HG02973 (cell line): ENCODE measurements around the gene SPATC1L.

Experiments used
- ATAC-seq: cut with Tn5 transposase; IDR thresholded peaks from one replicate; pipeline ENCODE4 v1.9.1; 2021; ENCODE audit warnings: moderate library complexity; ENCODE audit not compliant: unreplicated experiment

SPATC1L gene

GRCh38 chr21:46215436-46216131 lies 31.3 kb upstream of the SPATC1L start:
- no peak for ATAC-seq

GRCh38 chr21:46214478-46215340 lies 30.4 kb upstream of the SPATC1L start:
- ATAC-seq, result no peak

DNA sequence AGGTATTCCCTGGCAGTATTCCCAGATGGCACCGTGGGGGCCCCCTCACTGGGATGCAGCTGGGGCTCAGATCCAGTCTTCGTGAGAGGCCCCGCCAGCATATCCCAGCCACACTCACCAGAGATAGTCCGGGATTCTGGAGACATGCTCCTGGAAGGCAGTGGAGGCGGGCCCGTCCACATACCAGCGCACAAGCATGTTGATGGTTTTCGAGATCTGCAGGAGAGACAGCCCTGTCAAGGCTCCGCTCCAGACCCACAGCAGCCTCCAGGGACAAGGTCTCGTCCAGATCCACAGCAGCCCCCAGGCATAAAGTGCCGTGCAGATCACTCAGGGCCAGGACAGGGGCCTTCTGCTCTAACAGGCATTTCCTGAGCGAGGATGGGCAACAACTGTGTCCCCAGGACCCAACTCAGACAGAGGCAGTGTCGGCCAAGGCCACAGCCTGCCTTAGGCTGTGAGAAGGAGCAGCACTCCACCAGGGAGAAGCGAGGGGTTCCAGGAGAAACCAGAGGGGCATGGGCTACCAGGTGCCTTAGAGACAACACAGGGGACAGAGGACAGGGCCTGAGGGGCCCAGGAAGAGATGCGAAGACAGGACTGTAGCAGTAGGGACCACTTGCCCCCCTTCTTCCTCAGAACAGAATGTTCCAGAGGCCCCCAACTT lies 29.5 kb upstream of the SPATC1L start:
- no peak for ATAC-seq

GRCh38 chr21:46212721-46213484 lies 28.6 kb upstream of the SPATC1L start:
- ATAC-seq, result no peak

GRCh38 chr21:46211786-46212720 lies 27.8 kb upstream of the SPATC1L start:
- ATAC-seq, result no peak

GRCh38 chr21:46211376-46211775 lies 27.1 kb upstream of the SPATC1L start:
- ATAC-seq, result no peak

- no peak for ATAC-seq
Measured at GRCh38 chr21:46210378-46211136, 26.3 kb upstream of the SPATC1L start.

GRCh38 chr21:46208761-46209721 lies 24.8 kb upstream of the SPATC1L start:
- no peak for ATAC-seq

DNA sequence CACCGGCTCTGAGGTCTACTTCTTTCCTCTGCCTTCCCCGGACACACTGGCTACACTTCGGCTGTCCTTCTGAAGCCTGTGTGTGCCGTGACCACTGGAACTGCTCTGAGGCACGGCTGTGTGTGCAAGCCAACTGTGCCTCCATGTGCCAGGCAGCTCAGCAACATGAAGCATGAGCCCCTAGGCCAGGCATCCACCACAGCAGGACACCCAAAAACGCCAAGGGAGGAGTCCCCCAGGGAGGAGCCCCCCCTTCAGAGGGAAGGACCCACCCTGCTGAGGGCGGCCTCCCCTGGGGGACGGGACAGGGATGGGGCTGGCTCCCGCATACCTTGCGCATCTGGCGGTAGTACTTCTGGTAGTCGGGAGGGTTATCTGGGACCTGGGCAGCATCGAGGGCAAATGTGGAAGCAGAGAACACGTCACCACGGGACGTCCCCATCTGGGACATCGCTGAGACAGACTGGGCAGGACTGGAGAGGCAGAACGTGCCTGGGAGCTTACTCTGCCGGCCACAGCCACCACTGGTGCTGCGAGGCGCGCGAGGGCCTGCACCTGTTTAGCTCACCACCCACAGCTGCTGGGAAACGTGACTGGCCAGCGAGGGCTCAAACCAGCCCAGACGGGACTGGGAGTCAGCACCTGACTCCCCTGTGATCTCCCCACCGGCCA lies 23.8 kb upstream of the SPATC1L start:
- no peak for ATAC-seq

DNA sequence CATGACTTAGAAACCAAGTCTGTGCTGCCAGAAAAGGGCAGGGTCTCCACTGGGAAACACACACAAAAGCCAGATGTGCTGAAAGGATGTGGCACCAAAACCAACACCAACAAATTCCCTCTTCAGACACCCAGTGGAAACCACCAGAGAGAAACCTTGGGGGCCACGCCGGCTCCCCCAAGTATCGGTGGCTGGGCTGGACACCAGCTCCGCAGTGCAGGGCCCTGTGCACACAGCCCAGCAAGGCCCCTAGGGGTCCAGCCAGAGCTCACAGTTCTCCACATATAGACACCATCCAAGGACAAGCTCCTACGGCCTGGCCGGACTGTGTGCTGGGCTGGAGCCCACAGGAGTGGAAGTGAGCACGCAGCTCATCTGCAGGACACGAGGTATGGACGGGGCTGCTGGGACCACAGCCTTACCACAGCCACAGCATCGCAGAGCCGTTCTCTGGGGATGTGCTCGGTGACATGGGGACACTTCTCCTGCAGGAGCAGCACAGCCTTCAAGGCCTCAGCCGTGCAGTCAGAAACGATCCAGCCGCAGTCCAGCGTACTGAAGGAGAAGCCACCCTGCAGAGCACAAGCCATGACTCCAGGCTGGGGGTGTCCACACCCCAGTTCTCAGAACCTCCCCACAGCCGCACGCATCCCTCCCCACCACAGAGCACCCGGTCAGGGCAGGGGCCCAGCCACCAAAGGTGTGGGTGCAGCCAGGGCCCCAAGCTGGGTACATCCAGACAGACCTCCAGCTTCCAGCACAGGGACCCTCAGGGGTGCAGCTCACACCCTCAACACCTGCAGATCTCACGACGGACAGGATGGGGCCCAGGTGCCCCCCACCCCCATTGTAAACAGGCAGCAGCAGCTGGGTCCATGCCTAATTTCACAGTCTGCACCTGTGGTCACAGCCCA lies 23.0 kb upstream of the SPATC1L start:
- ATAC-seq, result no peak

GRCh38 chr21:46206163-46207005 lies 22.1 kb upstream of the SPATC1L start:
- ATAC-seq, result no peak

- no peak for ATAC-seq
Measured at GRCh38 chr21:46205766-46206162, 21.5 kb upstream of the SPATC1L start.

DNA sequence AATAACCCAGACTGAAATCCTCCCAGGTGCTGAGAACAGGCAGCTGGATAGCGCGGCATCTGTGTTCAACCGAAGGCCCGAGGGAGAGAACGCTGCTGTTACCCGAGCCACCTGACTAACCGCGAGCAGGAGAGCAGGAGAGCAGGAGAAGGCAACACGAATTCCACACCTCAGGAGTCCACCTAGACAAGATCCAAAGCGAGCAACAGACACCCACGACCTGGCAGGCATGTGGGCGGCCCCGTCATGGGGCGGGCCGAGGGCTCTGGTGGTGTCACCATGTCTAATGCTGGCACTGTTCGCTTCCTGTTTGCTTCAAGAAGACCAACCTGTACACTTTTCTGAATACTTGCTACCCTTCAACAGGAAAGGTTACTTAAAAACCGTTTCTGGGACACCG lies 20.9 kb upstream of the SPATC1L start:
- no peak for ATAC-seq

- no peak for ATAC-seq
Measured at GRCh38 chr21:46203203-46203600, 18.9 kb upstream of the SPATC1L start.

DNA sequence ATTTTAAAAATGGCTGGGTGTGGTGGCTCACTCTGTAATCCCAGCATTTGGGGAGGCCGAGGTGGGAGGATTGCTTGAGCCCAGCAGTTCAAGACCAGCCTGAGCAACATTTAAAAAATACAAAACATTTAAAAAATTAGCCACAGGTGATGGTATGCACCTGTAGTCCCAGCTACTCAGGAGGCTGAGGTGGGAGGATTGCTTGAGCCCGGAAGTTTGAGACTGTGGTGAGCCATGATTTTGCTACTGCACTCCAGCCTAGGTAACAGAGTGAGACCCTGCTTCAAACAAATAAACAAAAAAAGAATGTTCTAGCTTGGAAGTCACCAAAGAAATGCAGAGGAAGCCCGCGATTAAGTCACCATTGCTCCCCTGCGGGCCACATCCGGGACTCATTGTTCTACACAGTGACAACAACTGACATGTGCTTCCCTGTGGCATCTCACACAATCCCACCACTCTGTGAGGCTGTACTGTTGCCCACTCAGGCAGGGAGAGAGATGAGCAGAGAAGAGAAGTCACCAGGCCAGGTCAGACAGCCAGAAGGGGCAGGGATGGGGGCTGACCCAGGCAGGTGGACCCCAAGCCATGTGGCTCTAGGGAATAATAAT lies 18.4 kb upstream of the SPATC1L start:
- no peak for ATAC-seq
